ENCODE measurements around the gene DCAF8. TPM values are rescaled to one million over a fixed set of nuclear protein-coding genes. Genes with fewer than 3 reads are reported as not detected.

The DCAF8 gene
- polyA plus RNA-seq, 3 donors = 35.5 to 205 (median 44.6) TPM

- 100% methylated on average over 1 of the region's 6 CpGs for WGBS (ENCODE audit: insufficient coverage)
- peak overlapping the region; percentile 86 for H3K4me2 ChIP-seq (replicated peaks; ENCODE audit: extremely low read depth, low read length, poor library complexity, severe bottlenecking)
- H3K36me3 Mint-ChIP-seq = peaks cover 13 to 28% of the 10 kb centered on the region in 2 donors
- H3K79me2 ChIP-seq (ENCODE audit: insufficient read depth, low read length) = peaks cover 54% of the 10 kb centered on the region
- no peaks in the 10 kb centered on the region for H3K9me3 Mint-ChIP-seq
- peaks cover 0 to 3% (median 0%) of the 10 kb centered on the region in 3 donors for H3K27me3 Mint-ChIP-seq (ENCODE audit: low read depth in 3 of 3)
- H3K4me1 Mint-ChIP-seq = peaks cover 28% of the 10 kb centered on the region
- H3K9ac ChIP-seq (ENCODE audit: insufficient read depth, low read length, poor library complexity, severe bottlenecking) = peak overlapping the region; percentile 98
- H3K27ac ChIP-seq (ENCODE audit: low read depth in 1 of 2, low read length in 2 of 2) = peak overlapping the region in 1 of 2 donors; percentile 99
- intact Hi-C loops (cut with micrococcal nuclease) = no loop called here
- no peak for TF ChIP-seq CTCF (IDR thresholded peaks at IDR 0.05)
- no peaks in the 10 kb centered on the region for H3K27me3 ChIP-seq (ENCODE audit: control insufficient read depth in 2 of 2, insufficient read depth in 2 of 2, low read length in 2 of 2)
- peak overlapping the region; percentile 97 to 99 for H3K4me3 Mint-ChIP-seq
- no peaks in the 10 kb centered on the region for H3K9me3 ChIP-seq (replicated peaks in 1 of 2; ENCODE audit: control insufficient read depth in 1 of 2, insufficient read depth in 1 of 2, low read length in 2 of 2)
- no peak for DNase-seq
- peak overlapping the region; percentile 35 to 99 (median 98) for H3K27ac Mint-ChIP-seq
- peaks cover 3 to 22% of the 10 kb centered on the region in 2 donors for H3K36me3 ChIP-seq (replicated peaks in 1 of 2; ENCODE audit: control insufficient read depth in 1 of 2, insufficient read depth in 2 of 2, low read length in 2 of 2)
- peaks cover 21 to 23% of the 10 kb centered on the region in 2 donors for H3K4me1 ChIP-seq (ENCODE audit: control insufficient read depth in 1 of 2, insufficient read depth in 2 of 2, low read length in 2 of 2)
- peak overlapping the region in 2 of 3 experiments; percentile 98 to 100 for H3K4me3 ChIP-seq (replicated peaks in 1 of 3; ENCODE audit: low read depth in 2 of 3, low read length in 3 of 3)
- no peak overlapping the region for H2AFZ ChIP-seq (ENCODE audit: insufficient read depth, low read depth, low read length, poor library complexity, severe bottlenecking)
- H4K20me1 ChIP-seq (ENCODE audit: insufficient read depth, low read length) = peaks cover 6% of the 10 kb centered on the region
Measured at GRCh38 chr1:160260406-160261382, 1.7 kb downstream of the DCAF8 start.

DNA sequence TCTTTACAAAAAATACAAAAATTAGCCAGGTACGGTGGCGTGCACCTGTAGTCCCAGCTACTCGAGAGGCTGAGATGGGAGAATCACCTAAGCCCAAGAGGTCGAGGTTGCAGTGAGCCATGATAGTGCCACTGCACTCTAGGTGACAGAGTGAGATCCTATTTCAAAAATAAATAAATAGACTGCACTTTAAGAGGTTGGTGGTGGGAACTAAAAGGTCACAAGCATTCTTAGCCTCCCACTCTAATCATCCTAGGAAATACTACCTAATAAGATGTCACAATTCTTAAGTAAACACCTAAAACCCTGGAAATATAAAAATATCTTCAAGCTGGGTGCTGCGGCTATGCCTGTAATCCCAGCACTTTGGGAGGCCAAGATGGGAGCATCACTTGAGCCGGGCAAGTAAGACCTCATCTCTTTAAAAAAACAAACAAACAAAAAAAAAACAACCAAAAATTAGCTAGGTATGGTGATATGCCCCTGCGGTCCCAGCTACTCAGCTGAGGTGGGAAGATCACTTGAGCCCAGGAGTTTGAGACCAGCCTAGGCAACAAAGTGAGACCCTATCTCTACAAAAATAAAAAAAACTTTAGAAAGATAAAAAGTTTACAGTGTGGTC lies 4.1 kb downstream of the DCAF8 start:
- peaks cover 63% of the 10 kb centered on the region for H3K79me2 ChIP-seq (ENCODE audit: insufficient read depth, low read length)
- 98% methylated on average over 6 of the region's 7 CpGs for WGBS (ENCODE audit: insufficient coverage)
- TF ChIP-seq CTCF (IDR thresholded peaks at IDR 0.05) = no peak
- H3K9ac ChIP-seq (ENCODE audit: insufficient read depth, low read length, poor library complexity, severe bottlenecking) = no peak overlapping the region
- H2AFZ ChIP-seq (ENCODE audit: insufficient read depth, low read depth, low read length, poor library complexity, severe bottlenecking) = no peak overlapping the region
- H3K27me3 Mint-ChIP-seq (ENCODE audit: low read depth in 3 of 3) = peaks cover 0 to 1% (median 0%) of the 10 kb centered on the region in 3 donors
- no peak overlapping the region for H3K27ac Mint-ChIP-seq
- H3K4me3 ChIP-seq (replicated peaks in 1 of 3; ENCODE audit: low read depth in 2 of 3, low read length in 3 of 3) = no peak overlapping the region
- H3K27ac ChIP-seq (ENCODE audit: low read depth in 1 of 2, low read length in 2 of 2) = no peak overlapping the region
- peaks cover 21 to 22% of the 10 kb centered on the region in 2 donors for H3K4me1 ChIP-seq (ENCODE audit: control insufficient read depth in 1 of 2, insufficient read depth in 2 of 2, low read length in 2 of 2)
- peaks cover 6% of the 10 kb centered on the region for H4K20me1 ChIP-seq (ENCODE audit: insufficient read depth, low read length)
- H3K27me3 ChIP-seq (ENCODE audit: control insufficient read depth in 2 of 2, insufficient read depth in 2 of 2, low read length in 2 of 2) = no peaks in the 10 kb centered on the region
- intact Hi-C loops (cut with micrococcal nuclease) = loop anchor here in 1 of 2 donors (10.0 kb wide), 1 partner anchor 153 kb away; no protein-coding TSS in a partner anchor
- peaks cover 17 to 44% of the 10 kb centered on the region in 2 donors for H3K36me3 Mint-ChIP-seq
- H3K9me3 Mint-ChIP-seq = no peaks in the 10 kb centered on the region
- H3K9me3 ChIP-seq (replicated peaks in 1 of 2; ENCODE audit: control insufficient read depth in 1 of 2, insufficient read depth in 1 of 2, low read length in 2 of 2) = no peaks in the 10 kb centered on the region
- no peak overlapping the region for H3K4me3 Mint-ChIP-seq
- peaks cover 28% of the 10 kb centered on the region for H3K4me1 Mint-ChIP-seq
- no peak overlapping the region for H3K4me2 ChIP-seq (replicated peaks; ENCODE audit: extremely low read depth, low read length, poor library complexity, severe bottlenecking)
- DNase-seq = no peak
- H3K36me3 ChIP-seq (replicated peaks in 1 of 2; ENCODE audit: control insufficient read depth in 1 of 2, insufficient read depth in 2 of 2, low read length in 2 of 2) = peaks cover 8 to 36% of the 10 kb centered on the region in 2 donors
